DMS79 (cell line): ENCODE measurements around the gene USP9X.
"Not testable (repeated sequence)": the region's sequence is repeated elsewhere in the genome, so short reads cannot be mapped to it uniquely, and the experiment has no call there.

Source experiments
- DNase-seq: peaks from one replicate; lab custom pipeline; 2025; lab: John Stamatoyannopoulos, UW

The USP9X gene, protein sequence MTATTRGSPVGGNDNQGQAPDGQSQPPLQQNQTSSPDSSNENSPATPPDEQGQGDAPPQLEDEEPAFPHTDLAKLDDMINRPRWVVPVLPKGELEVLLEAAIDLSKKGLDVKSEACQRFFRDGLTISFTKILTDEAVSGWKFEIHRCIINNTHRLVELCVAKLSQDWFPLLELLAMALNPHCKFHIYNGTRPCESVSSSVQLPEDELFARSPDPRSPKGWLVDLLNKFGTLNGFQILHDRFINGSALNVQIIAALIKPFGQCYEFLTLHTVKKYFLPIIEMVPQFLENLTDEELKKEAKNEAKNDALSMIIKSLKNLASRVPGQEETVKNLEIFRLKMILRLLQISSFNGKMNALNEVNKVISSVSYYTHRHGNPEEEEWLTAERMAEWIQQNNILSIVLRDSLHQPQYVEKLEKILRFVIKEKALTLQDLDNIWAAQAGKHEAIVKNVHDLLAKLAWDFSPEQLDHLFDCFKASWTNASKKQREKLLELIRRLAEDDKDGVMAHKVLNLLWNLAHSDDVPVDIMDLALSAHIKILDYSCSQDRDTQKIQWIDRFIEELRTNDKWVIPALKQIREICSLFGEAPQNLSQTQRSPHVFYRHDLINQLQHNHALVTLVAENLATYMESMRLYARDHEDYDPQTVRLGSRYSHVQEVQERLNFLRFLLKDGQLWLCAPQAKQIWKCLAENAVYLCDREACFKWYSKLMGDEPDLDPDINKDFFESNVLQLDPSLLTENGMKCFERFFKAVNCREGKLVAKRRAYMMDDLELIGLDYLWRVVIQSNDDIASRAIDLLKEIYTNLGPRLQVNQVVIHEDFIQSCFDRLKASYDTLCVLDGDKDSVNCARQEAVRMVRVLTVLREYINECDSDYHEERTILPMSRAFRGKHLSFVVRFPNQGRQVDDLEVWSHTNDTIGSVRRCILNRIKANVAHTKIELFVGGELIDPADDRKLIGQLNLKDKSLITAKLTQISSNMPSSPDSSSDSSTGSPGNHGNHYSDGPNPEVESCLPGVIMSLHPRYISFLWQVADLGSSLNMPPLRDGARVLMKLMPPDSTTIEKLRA (N-terminal part only)

GRCh38 chrX:41084893-41085511, at the start of gene USP9X:
Gene USP9X, plus strand, starts transcription at chrX:41085445. Its CDS starts 38,184 bp downstream, at chrX:41123629.
- peak; percentile 58 for DNase-seq

- DNase-seq = no peak
Observed at GRCh38 chrX:41035582-41035981, 49.7 kb upstream of the USP9X start.

DNA sequence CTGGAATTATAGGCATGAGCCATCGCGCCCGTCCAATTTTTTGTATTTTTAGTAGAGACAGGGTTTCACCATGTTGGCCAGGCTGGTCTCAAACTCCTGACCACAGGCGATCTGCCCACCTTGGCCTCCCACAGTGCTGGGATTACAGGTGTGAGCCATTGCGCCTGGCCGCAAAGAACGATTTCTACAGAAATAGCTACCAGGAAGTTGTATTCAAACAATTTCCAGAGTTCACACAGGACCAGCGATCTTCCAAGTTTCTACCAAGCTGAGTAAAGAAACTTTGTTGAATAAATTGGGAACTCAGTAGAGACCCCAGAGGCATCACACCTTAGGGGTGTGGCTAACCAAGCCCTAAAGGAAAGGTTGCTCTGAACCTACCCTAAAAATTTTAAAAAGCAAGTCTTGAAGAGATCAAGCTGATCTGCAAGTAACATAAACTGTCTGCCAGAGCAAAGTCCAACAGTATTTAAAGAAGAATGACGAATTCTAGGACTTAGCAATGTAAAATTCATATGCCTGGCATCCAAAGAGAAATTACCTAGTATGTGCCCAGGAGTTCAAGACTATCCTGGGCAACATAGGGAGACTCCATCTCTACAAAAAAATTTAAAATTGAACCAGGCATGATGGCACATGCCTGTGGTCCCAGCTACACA, 48.4 kb upstream of the USP9X start:
- no peak for DNase-seq

- no peak for DNase-seq
Observed at GRCh38 chrX:41043196-41043595, 42.0 kb upstream of the USP9X start.

DNA sequence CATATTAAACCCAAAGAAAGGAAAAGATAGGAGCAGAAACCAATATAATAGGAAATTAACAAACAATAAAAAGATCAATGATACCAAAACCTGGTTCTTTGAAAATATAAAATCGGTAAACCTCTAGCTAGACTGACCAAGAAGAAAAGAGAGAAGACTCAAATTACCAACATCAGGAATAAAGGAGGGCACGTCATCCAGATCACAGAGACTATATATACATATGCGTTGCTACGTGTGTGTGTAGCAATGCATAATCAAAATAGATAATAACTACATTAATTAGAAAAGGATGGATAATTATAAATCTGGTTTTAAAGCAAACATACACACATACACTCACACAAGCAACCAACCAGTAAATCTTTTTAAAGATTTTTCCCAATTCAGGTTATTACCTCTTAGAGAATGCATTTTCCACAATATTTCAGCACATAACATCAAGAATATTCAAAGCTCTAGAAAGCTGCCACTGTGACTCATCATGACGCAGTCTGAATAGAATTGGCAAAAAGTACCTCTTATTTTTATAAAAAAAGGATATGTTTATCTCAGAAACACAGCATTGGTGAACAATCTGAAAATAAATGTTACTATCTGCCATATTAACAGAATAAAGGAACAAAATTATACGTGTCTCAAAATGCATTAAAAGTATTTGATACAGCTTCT, 41.4 kb upstream of the USP9X start:
- DNase-seq = no peak

DNA sequence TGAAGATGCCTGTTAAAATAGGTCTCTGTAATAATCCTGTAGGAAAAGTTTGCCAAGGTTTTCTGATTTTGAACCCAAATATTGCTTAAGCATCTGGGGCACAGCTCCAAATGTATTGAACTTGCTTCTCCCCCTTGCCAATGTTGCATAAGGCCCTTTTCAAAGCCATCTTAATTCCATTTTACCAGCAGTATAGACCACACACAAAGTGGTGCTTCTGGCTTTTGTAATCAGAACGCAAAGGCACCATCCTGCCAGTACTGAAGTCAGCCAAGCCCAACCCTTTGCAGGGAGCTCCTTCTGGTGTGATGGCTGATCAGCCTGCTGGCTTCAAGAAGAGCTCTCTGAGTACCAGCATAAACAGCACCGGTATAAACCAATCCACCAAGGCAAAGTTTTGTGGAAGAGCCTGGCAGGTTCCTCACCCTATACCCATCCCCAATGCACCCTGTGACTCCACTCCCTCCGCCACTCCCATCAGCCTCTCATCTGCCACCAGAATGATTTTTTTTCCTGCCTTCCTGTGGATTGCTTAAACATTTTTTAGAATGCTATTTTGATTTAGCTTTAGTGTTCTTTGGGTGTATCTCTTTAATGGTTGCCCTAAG, 39.2 kb upstream of the USP9X start:
- no peak for DNase-seq

GRCh38 chrX:41047878-41048534, 37.2 kb upstream of the USP9X start:
- no peak for DNase-seq

DNA sequence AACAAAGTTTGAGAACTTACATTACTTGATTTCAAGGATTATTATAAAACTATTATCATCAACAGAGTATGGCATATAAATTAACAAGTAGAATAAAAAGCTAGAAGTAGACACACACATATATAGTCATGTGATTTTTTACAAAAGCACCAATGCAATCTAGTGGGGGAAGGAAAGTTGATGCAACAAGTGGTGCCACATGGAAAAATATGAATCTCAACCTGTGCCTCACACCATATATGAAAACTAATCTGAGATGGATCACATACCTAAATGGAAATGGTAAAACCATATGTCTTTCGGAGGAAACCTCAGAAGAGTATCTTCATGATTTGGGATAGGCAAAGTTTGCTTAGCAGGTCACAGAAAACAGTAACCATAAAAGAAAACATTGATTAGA, 34.9 kb upstream of the USP9X start:
- DNase-seq = no peak

DNA sequence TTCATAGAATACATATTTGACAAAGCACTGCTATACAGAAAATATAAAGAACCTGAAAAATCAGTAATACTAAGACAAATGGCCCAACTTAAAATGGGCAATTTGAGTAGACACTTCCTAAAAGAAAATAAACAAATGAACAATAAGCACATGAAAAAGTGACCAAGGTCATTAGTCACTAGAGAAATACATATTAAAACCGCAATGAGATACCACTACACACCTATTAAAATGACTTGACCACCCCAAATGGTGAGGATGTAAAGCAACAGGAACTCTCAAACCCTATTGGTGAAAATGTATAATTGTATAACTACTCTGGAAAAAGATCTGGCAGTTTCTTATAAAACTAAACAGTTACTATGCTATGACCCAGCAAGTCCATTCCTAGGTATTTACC, 34.0 kb upstream of the USP9X start:
- DNase-seq = no peak

GRCh38 chrX:41055740-41056139, 29.5 kb upstream of the USP9X start:
- DNase-seq = no peak

DNA sequence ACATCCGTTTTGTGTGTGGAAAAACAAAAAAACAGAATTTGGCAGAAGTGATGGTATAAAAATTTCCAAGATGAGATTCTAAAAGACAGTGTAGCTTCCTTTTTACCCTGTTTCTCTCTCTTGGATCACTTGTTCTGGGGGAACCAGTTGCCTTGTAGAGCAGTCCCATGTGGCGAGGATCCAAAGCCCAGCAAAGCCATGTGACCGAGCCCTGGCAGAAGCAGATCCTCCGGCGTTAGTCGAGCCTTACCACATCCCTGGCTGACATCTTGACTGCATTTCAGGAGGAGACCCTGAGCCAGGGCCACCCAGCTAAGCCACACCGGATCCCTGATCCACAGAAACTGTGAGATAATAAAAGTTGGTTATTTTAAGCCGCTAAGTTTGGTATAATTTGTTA, 22.0 kb upstream of the USP9X start:
- DNase-seq = not testable (repeated sequence)

GRCh38 chrX:41064018-41064417, 21.2 kb upstream of the USP9X start:
- DNase-seq = no peak

- no peak for DNase-seq
Observed at GRCh38 chrX:41066391-41066790, 18.9 kb upstream of the USP9X start.

DNA sequence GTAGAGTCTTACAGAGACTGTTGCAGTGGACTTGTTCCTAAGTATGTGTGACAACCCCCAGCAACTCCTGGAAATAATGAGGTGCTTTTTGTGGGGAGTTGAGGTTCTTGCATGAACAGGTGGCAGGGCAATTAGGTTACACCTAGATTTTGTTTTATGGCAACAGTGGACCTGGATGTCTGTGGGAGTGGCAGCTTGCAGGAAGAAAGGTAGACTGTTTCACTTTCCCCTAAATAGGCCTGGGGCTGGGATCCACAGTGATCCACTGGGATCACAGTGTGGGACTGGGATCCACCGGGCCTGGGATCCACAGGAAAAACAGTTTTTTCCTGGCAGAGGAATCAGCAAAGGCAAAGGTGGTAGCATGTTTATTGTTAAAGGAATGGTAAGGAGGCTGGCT, 18.3 kb upstream of the USP9X start:
- no peak for DNase-seq

DNA sequence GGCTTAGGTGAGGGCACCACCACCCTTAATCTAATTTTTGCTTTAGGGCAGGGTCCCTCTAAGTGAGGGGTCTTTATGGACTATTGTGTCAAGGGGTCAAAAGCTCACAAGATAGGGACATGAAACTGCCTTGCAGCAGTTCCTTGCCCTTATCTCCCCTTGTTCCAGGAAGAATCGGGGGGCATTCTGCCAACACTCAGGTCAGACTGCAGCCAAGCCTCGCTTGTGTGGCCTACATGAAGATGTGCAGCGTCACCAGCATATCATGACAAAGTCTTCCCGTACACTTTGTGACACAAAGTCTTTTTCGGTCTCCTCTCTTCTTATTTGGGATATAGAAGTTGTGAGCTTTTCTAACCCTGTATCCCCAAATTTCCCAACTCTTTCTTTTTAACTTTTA, 17.5 kb upstream of the USP9X start:
- no peak for DNase-seq

DNA sequence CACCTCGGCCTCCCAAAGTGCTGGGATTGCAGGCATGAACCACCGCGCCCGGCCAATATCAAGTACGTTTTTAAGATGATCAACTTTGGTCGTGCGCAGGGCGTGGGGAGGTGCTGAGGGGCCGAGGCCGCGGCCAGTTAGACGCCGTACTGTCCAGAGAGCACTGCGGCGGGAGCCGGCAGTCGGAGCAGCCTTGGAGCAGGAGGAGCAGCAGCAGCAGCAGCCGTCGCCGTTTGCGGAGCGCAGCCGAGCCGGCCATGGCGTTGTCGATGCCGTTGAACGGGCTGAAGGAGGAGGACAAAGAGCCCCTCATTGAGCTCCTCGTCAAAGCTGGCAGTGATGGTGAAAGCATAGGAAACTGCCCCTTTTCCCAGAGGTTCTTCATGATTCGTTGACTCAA, 8.5 kb upstream of the USP9X start:
- no peak for DNase-seq

GRCh38 chrX:41081821-41082220, 3.4 kb upstream of the USP9X start:
- no peak for DNase-seq

GRCh38 chrX:41082783-41083182, 2.5 kb upstream of the USP9X start:
- DNase-seq = no peak

DNA sequence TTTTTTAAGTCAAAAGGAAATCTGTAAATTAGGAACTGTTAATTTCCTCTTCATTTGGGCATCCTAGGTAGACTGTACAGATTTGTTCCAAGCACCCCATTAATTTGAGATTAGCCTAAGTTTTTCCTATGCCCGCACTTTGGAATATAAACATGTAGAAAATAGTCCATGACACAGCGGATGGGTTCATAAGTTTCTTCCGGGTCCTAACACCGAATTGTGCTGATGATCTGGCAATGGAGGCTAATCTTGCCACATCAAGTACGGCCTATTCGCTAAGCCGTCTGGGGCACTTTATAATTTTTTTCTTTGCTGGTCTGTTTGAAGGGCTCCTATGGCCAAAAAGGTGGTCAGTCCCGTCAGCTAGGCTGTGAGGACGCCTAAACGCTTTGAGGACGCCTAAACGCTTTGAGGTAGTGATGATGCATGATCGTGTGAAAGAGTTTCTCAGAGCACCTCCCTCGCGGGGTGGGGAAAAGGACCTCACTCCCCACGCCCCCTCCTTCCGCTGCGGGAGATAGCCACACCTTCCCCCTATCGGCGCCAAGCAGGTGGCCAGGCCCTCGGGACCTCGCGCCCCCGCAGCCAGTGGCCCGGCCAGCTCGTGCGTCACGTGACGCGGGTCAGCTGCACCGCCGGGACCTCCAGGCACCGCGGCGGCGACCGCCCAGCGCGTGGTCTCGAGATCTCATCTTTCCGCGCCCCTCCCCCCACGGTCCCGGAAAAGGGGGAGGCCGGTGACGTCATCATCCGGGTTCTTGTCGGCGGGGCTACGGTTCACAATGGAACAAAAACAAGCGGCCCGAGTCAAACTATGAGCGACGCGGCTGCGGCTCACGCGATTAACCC, 977 bp upstream of the USP9X start:
- peak; percentile 67 for DNase-seq
